ENCODE measurements around the gene SLC4A4.

- no peak for TF ChIP-seq CTCF (IDR thresholded peaks at IDR 0.05; ENCODE audit: low read depth, low read length, missing input control)
- no peak for TF ChIP-seq SP1 (IDR thresholded peaks at IDR 0.05)
- TF ChIP-seq GABPA (IDR thresholded peaks at IDR 0.05 in 1 of 2, conservative IDR thresholded peaks at IDR 0.05 in 1 of 2), result no peak
- TF ChIP-seq TAF1 (conservative IDR thresholded peaks at IDR 0.05), result no peak
- no peak for TF ChIP-seq ATF3 (IDR thresholded peaks at IDR 0.05)
- TF ChIP-seq FOXA1 (IDR thresholded peaks at IDR 0.05), result no peak
- no peak for TF ChIP-seq ZBTB33 (IDR thresholded peaks at IDR 0.05)
- no peak for TF ChIP-seq REST (IDR thresholded peaks at IDR 0.05)
- no peak for TF ChIP-seq MAX (IDR thresholded peaks at IDR 0.05)
- TF ChIP-seq NR2F2 (IDR thresholded peaks at IDR 0.05), result no peak
- no peak for TF ChIP-seq RXRA (IDR thresholded peaks at IDR 0.05)
- TF ChIP-seq JUND (IDR thresholded peaks at IDR 0.05), result no peak
- no peak for TF ChIP-seq RAD21 (IDR thresholded peaks at IDR 0.05)
Measured at GRCh38 chr4:71466775-71467174, 128.0 kb downstream of the SLC4A4 start.

Measured in liver (tissue), 3 donors.